SK-N-SH (cell line): ENCODE results near the gene TIAM2. TPM values are rescaled to one million over a fixed set of nuclear protein-coding genes. Genes with fewer than 3 reads are reported as not detected.

Experiments used
- CTCF ChIA-PET: fragments of 300-600, 350-600 bp; formaldehyde crosslinking; extraction: SDS; loops from one replicate; lab custom pipeline; 2021; lab: Yijun Ruan, JAX
- POLR2A ChIA-PET: fragments of 350-600 bp; sonication (Branson Sonifier 250); formaldehyde crosslinking; extraction: SDS; loops from one replicate; lab custom pipeline; 2020; ENCODE audit warnings: antibody characterized with exemption, inconsistent platforms; lab: Yijun Ruan, JAX
- DNase-seq: peaks from one replicate; pipeline ENCODE4 v3.0.0; 2012
- H2AFZ ChIP-seq: fragments of 200-600 bp; sonication (generic); 2 replicates; pipeline ENCODE4 v1.8.1; 2016; ENCODE audit warnings: antibody characterized with exemption, mild to moderate bottlenecking, low read depth
- H3F3A ChIP-seq: fragments of 200-600 bp; sonication (generic); replicated peaks from 2 replicates; pipeline ENCODE3; 2016; ENCODE audit warnings: antibody characterized with exemption, mild to moderate bottlenecking; ENCODE audit not compliant: insufficient read depth
- H3K27ac ChIP-seq, 2 experiments: fragments of 200-500 bp in 1 of 2; fragments of 200-600 bp in 1 of 2; sonication (Bioruptor generic) in 1 of 2; sonication (generic), shearing (Covaris generic) in 1 of 2; 2 replicates each; pipeline versions ENCODE4 v1.5.1 to v1.6.1; 2014 to 2016; ENCODE audit warnings: low read depth in 2 of 2, inconsistent platforms in 1 of 2, low read length in 1 of 2, mild to moderate bottlenecking in 1 of 2, mixed read lengths in 1 of 2
- H3K27me3 ChIP-seq: fragments of 200-600 bp; sonication (generic), shearing (Covaris generic); 2 replicates; pipeline ENCODE4 v1.6.1; 2016; ENCODE audit warnings: mixed run types; ENCODE audit not compliant: insufficient read depth
- H3K36me3 ChIP-seq, 2 experiments: fragments of 200-500 bp in 1 of 2; fragments of 200-600 bp in 1 of 2; sonication (Bioruptor generic) in 1 of 2; sonication (generic) in 1 of 2; replicated peaks in 1 of 2; 2 replicates each; pipeline versions ENCODE3 to v1.5.1; 2014 to 2016; ENCODE audit warnings: low read length in 1 of 2, mild to moderate bottlenecking in 1 of 2; ENCODE audit not compliant: insufficient read depth in 2 of 2, control insufficient read depth in 1 of 2
- H3K4me1 ChIP-seq, 2 experiments: fragments of 200-500 bp in 1 of 2; fragments of 200-600 bp in 1 of 2; sonication (Bioruptor generic) in 1 of 2; sonication (generic), shearing (Covaris generic) in 1 of 2; 2 replicates each; pipeline versions ENCODE4 v1.5.1 to v1.6.1; 2014 to 2016; ENCODE audit warnings: low read depth in 1 of 2, low read length in 1 of 2, mixed run types in 1 of 2; ENCODE audit not compliant: insufficient read depth in 2 of 2, control insufficient read depth in 1 of 2
- H3K4me2 ChIP-seq: fragments of 200-600 bp; sonication (generic), shearing (Covaris generic); 2 replicates; pipeline ENCODE4 v1.6.1; 2017; ENCODE audit warnings: mixed run types
- H3K4me3 ChIP-seq, 2 experiments: fragments of 200-500 bp in 1 of 2; fragments of 200-600 bp in 1 of 2; sonication (Bioruptor generic) in 1 of 2; sonication (generic), shearing (Covaris generic) in 1 of 2; 2 replicates each; pipeline versions ENCODE4 v1.5.1 to v1.8.1; 2014 to 2016; ENCODE audit warnings: low read depth in 2 of 2, inconsistent platforms in 1 of 2, low read length in 1 of 2, mild to moderate bottlenecking in 1 of 2, mixed read lengths in 1 of 2, moderate library complexity in 1 of 2
- H3K79me2 ChIP-seq: fragments of 200-600 bp; sonication (generic); 2 replicates; pipeline ENCODE4 v1.8.1; 2017; ENCODE audit warnings: mild to moderate bottlenecking; ENCODE audit not compliant: insufficient read depth
- H3K9ac ChIP-seq: fragments of 200-600 bp; sonication (generic); 2 replicates; pipeline ENCODE4 v1.6.1; 2017; ENCODE audit warnings: mixed run types
- H3K9me2 ChIP-seq: fragments of 200-600 bp; sonication (generic); 2 replicates; pipeline ENCODE4 v1.6.1; 2017; ENCODE audit warnings: mixed run types
- H3K9me3 ChIP-seq: fragments of 200-600 bp; sonication (generic); 2 replicates; pipeline ENCODE4 v1.6.1; 2017; ENCODE audit warnings: mixed run types, mild to moderate bottlenecking, moderate library complexity
- H4K20me1 ChIP-seq: fragments of 200-600 bp; sonication (generic); 2 replicates; pipeline ENCODE4 v1.6.1; 2017; ENCODE audit warnings: mild to moderate bottlenecking, mixed run types; ENCODE audit not compliant: insufficient read depth
- EP300 ChIP-seq, 2 experiments: IDR thresholded peaks; 2 replicates each; pipeline versions ENCODE4 v1.4.0 to v1.6.1; 2012; ENCODE audit warnings: borderline replicate concordance in 1 of 2, low read depth in 1 of 2, low read length in 1 of 2
- EZH2phosphoT487 ChIP-seq: fragments of 200-600 bp; sonication (generic); IDR thresholded peaks from 2 replicates; pipeline ENCODE4 v1.6.1; 2017; ENCODE audit warnings: low read depth, mixed run types, mild to moderate bottlenecking, antibody characterized with exemption, moderate library complexity, borderline replicate concordance
- FOSL2 ChIP-seq: IDR thresholded peaks from 2 replicates; pipeline ENCODE4 v1.4.0; 2012; ENCODE audit warnings: low read depth, mild to moderate bottlenecking, moderate library complexity, borderline replicate concordance
- FOXJ3 ChIP-seq: sonication (generic); formaldehyde crosslinking; IDR thresholded peaks from 2 replicates; pipeline ENCODE4 v1.5.1; 2020; ENCODE audit warnings: mild to moderate bottlenecking, missing genetic modification reagents
- FOXM1 ChIP-seq: IDR thresholded peaks from 2 replicates; pipeline ENCODE4 v1.4.0; 2012; ENCODE audit warnings: low read depth, mild to moderate bottlenecking
- GABPA ChIP-seq: IDR thresholded peaks from 2 replicates; pipeline ENCODE4 v1.4.0; 2012; ENCODE audit warnings: low read depth, mild to moderate bottlenecking
- GATA2 ChIP-seq: sonication (generic); formaldehyde crosslinking; IDR thresholded peaks from 2 replicates; pipeline ENCODE4 v1.5.0; 2020; ENCODE audit warnings: mild to moderate bottlenecking, missing genetic modification reagents
- JUND ChIP-seq: IDR thresholded peaks from 2 replicates; pipeline ENCODE4 v1.4.0; 2012
- NFIC ChIP-seq: IDR thresholded peaks from 2 replicates; pipeline ENCODE4 v1.4.0; 2012; ENCODE audit warnings: borderline replicate concordance
- NRF1 ChIP-seq: IDR thresholded peaks from 2 replicates; pipeline ENCODE4 v1.6.1; 2012; ENCODE audit warnings: low read depth, mild to moderate bottlenecking, low read length
- PBX3 ChIP-seq: IDR thresholded peaks from 2 replicates; pipeline ENCODE4; 2012
- RAD21 ChIP-seq: IDR thresholded peaks from 2 replicates; pipeline ENCODE4 v1.6.1; 2012; ENCODE audit warnings: mild to moderate bottlenecking, low read length
- REST ChIP-seq: IDR thresholded peaks from 2 replicates; pipeline ENCODE4 v1.6.1; 2012; ENCODE audit warnings: mild to moderate bottlenecking, low read depth, low read length, moderate library complexity
- RXRA ChIP-seq: IDR thresholded peaks from 2 replicates; pipeline ENCODE4 v1.4.0; 2012; ENCODE audit warnings: low read depth, mild to moderate bottlenecking, borderline replicate concordance
- SIN3A ChIP-seq: IDR thresholded peaks from 2 replicates; pipeline ENCODE4 v1.6.1; 2012; ENCODE audit warnings: low read depth, mild to moderate bottlenecking, low read length, moderate library complexity, borderline replicate concordance
- SMC3 ChIP-seq: IDR thresholded peaks from 2 replicates; pipeline ENCODE4 v1.6.1; 2012; ENCODE audit warnings: low read depth, low read length, improper control_type of control experiment
- TAF1 ChIP-seq: IDR thresholded peaks from 2 replicates; pipeline ENCODE4 v1.6.1; 2012; ENCODE audit warnings: low read depth, mild to moderate bottlenecking, low read length, moderate library complexity, borderline replicate concordance
- TCF12 ChIP-seq: IDR thresholded peaks from 2 replicates; pipeline ENCODE4 v1.4.0; 2012
- USF2 ChIP-seq: fragments of 150-350 bp; IDR thresholded peaks from 2 replicates; pipeline ENCODE4 v1.6.1; 2017; ENCODE audit warnings: antibody characterized with exemption, low read length, low read depth, borderline replicate concordance
- YY1 ChIP-seq: IDR thresholded peaks from 2 replicates; pipeline ENCODE4 v1.4.0; 2012; ENCODE audit warnings: low read depth, mild to moderate bottlenecking
- WGBS: methylation state at CpG from one replicate; pipeline ENCODE4 v1.1.6; 2017; ENCODE audit warnings: low lambda C conversion rate; 5-methylcytosine and 5-hydroxymethylcytosine counted together
- polyA plus RNA-seq, 3 experiments: library from polyadenylated mRNA; depleted of rRNA; stranded (reverse); fragments of >200 nt; gene quantifications; 2 replicates each; pipeline ENCODE4 v1.2.3, GENCODE V29; 2012

The TIAM2 gene
- polyA plus RNA-seq, 1 of the 3 experiments (the other 2 are of a cell fraction), result 13.6 TPM

- no peaks in the 10 kb centered on the region for H3K27me3 ChIP-seq
- H3F3A ChIP-seq, result peaks cover 4% of the 10 kb centered on the region
- H4K20me1 ChIP-seq, result no peaks in the 10 kb centered on the region
- H3K4me2 ChIP-seq, result no peak overlapping the region
- no peaks in the 10 kb centered on the region for H3K79me2 ChIP-seq
- peaks cover 15 to 23% of the 10 kb centered on the region in 2 experiments for H3K36me3 ChIP-seq
- H2AFZ ChIP-seq, result no peak overlapping the region
- H3K27ac ChIP-seq, result no peak overlapping the region
- 97% methylated on average over 4 of the region's 4 CpGs for WGBS
- no peaks in the 10 kb centered on the region for H3K9me2 ChIP-seq
- TF ChIP-seq YY1 (no peak), RXRA (no peak), FOSL2 (no peak), NRF1 (no peak), SIN3A (no peak), RAD21 (no peak), TCF12 (no peak), PBX3 (no peak), SMC3 (no peak), NFIC (no peak), GATA2 (no peak), FOXJ3 (CRISPR knock-in tag) (no peak), FOXM1 (no peak), TAF1 (no peak), REST (no peak), EP300 (IDR thresholded peaks at IDR 0.05; ENCODE audit: borderline replicate concordance in 1 of 2, low read depth in 1 of 2, low read length in 1 of 2) (no peak), GABPA (no peak), EZH2phosphoT487 (no peak), USF2 (no peak), JUND (no peak)
- DNase-seq, result no peak
- no peak overlapping the region for H3K9ac ChIP-seq
- H3K4me3 ChIP-seq, result no peak overlapping the region
- ChIA-PET POLR2A (no interaction called here), CTCF (interaction anchor here (1.6 kb wide), 1 partner anchor 9 kb away, joined by 3 read pairs; no protein-coding TSS in a partner anchor)
- peaks cover 0 to 3% of the 10 kb centered on the region in 2 experiments; a peak in 3 of 4 replicates for H3K4me1 ChIP-seq
- H3K9me3 ChIP-seq, result no peaks in the 10 kb centered on the region
These were observed 249.3 kb downstream of the TIAM2 start for GRCh38 chr6:155244434-155244833.
